GM21576 (cell line): ENCODE results near the gene KBTBD12.

Experiments
- ATAC-seq: cut with Tn5 transposase; IDR thresholded peaks from one replicate; pipeline ENCODE4 v1.9.1; 2021; ENCODE audit warnings: mild to moderate bottlenecking, moderate library complexity; ENCODE audit not compliant: unreplicated experiment

Gene KBTBD12

GRCh38 chr3:127984241-127984975 is 69.4 kb downstream of the KBTBD12 start:
- no peak for ATAC-seq

GRCh38 chr3:127985216-127985615 is 70.2 kb downstream of the KBTBD12 start:
- no peak for ATAC-seq

GRCh38 chr3:127985655-127986225 is 70.7 kb downstream of the KBTBD12 start:
- no peak for ATAC-seq

GRCh38 chr3:127986803-127987202 is 71.8 kb downstream of the KBTBD12 start:
- no peak for ATAC-seq

DNA sequence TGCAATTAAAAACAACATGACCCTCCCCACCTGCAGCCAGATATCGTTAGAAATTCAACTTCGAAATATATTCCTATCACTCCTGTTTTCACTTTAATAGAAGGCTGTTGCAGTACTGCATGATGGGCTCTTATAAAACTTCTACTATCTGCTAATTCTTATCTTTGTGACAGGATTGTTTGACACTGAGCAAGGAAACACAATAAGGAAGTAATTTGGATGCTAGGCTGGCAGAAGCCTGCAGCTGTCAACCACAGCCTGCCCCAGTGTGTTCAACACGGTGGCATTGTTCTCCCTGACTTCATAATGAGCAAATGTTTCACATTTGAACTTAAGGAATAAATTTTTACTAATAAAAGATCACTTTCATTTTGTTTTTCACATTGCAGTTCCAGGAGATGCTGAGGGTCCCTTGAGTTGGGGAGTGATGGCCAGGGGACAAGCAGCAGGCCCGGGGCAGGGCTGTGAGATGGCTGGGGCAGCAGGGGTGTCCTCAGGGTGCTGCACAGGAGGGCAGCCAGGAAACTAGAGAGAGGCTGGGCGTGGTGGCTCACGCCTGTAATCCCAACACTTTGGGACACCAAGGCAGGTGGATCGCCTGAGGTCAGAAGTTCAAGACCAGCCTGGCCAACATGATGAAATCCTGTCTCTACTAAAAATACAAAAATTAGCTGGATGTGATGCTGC is 72.4 kb downstream of the KBTBD12 start:
- no peak for ATAC-seq

- no peak for ATAC-seq
Observed at GRCh38 chr3:127988770-127989557, 73.9 kb downstream of the KBTBD12 start.

- no peak for ATAC-seq
Observed at GRCh38 chr3:127990051-127990450, 75.0 kb downstream of the KBTBD12 start.

GRCh38 chr3:127990461-127990860 is 75.4 kb downstream of the KBTBD12 start:
- no peak for ATAC-seq

- ATAC-seq: no peak
Observed at GRCh38 chr3:127991251-127991650, 76.2 kb downstream of the KBTBD12 start.

- no peak for ATAC-seq
Observed at GRCh38 chr3:127991681-127992080, 76.6 kb downstream of the KBTBD12 start.

GRCh38 chr3:127992127-127992526 is 77.1 kb downstream of the KBTBD12 start:
- no peak for ATAC-seq

GRCh38 chr3:127994011-127994410 is 79.0 kb downstream of the KBTBD12 start:
- no peak for ATAC-seq

DNA sequence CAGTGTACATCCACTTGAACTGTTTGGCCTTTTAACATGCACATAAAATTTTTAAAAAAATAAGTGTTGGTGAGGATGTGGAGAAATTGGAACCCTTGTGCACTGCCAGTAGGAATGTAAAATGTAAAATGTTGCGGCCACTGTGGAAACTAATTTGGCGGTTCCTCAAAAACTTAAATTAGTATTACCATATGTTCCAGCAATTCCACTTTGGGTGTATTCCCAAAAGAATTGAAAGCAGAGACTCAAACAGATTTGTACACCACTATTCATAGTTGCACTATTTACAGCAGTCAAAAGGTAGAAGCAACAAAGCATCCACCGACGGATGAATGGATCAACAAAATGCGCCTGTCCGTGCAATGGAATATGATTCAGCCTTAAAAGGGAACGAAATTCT is 82.0 kb downstream of the KBTBD12 start:
- ATAC-seq: no peak

- ATAC-seq: no peak
Observed at GRCh38 chr3:127997961-127998360, 82.9 kb downstream of the KBTBD12 start.

- no peak for ATAC-seq
Observed at GRCh38 chr3:127998596-127998995, 83.6 kb downstream of the KBTBD12 start.

- ATAC-seq: no peak
Observed at GRCh38 chr3:127999509-128000106, 84.6 kb downstream of the KBTBD12 start.

- ATAC-seq: no peak
Observed at GRCh38 chr3:128001576-128001975, 86.5 kb downstream of the KBTBD12 start.

GRCh38 chr3:128004661-128005060 is 89.6 kb downstream of the KBTBD12 start:
- ATAC-seq: no peak

DNA sequence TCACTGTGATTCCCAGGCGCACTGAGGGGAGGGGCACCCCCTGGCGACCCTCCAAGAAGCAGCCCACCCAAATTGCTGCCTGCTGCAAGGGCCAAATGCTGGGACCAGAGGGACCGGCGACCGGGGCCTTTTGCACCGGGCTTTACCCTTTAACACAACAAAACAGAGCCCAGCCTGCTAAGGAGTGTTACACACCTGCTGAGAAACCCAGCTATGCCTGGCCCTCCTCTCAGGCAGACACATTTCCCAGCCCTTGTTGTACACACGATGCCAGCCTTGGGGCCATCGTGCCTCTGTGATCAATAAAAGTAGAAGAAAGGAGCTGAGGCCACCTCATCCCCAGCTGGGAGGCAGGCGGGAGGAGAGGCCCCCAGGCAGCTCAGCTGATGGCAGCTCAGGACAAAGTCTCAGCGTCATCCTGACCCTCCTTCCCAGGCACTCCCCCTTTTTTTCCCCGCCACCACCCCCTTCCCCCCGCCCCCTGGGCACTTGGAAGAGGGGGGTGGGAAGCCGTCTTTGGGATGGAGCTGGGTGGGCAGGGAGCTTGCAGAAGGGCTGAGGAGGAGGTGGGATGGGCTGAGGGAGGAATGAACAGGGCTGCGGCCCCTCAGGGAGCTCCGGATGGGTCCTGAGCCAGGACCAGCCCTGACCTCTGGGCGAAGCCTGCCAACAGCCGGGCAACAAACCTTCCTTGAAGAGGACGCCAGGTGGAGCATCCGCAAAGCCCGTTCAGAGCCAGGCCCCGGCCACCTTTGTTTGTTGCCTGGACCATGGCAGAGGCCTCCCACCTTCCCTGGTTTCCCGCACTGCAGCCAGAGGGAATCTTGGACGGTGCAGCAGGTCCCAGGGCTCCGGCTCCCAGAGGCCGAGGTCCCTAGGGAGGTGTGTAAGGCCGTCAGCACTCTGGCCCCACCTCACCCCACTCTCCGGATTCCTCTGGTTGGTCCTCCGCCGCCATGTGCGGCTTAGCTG is 91.3 kb downstream of the KBTBD12 start:
- no peak for ATAC-seq

DNA sequence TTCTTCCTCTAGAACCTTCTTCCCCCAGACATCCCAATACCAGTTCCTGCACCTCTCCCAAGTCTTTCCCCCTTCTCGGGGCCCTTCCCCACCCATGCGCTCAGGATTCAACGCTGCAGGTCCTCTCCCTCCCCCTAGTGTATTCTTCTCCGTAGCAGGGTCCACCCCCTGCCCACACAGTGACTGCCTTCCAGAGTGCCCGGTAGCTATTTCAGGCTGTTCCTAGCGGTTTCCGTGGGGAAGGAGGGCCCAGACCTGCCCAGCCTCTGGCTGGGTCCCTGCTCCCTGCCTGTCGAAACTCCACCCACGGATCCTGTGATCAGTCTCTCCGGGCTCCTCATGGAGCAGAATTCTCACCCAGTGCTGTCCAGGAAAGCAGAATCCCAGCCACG is 92.0 kb downstream of the KBTBD12 start:
- ATAC-seq: no peak
